Effector memory CD8-positive, alpha-beta T cell (primary cell): ENCODE results near the gene INPP5F.

Experiments used
- ATAC-seq: fragments of 150-1000 bp; cut with Tn5 transposase; replicated peaks from 2 replicates; pipeline ENCODE4 v1.10.0; 2021; ENCODE audit warnings: mild to moderate bottlenecking, moderate library complexity
- DNase-seq, 3 experiments: peaks; one replicate each; pipeline ENCODE4 v3.0.0; 2021
- H3K27ac Mint-ChIP-seq, 2 donors: one replicate each; pipeline ENCODE4 v1.8.0; 2022; ENCODE audit warnings: mild to moderate bottlenecking in 2 of 2, mixed read lengths in 2 of 2, moderate library complexity in 2 of 2
- H3K27me3 Mint-ChIP-seq, 2 donors: one replicate each; pipeline ENCODE4 v1.8.0; 2022; ENCODE audit warnings: mixed read lengths in 2 of 2
- H3K36me3 Mint-ChIP-seq: one replicate; pipeline ENCODE4 v1.8.0; 2022; ENCODE audit warnings: mild to moderate bottlenecking, moderate library complexity, mixed read lengths; ENCODE audit not compliant: insufficient read depth
- H3K4me1 Mint-ChIP-seq, 2 donors: one replicate each; pipeline ENCODE4 v1.8.0; 2022; ENCODE audit warnings: low read depth in 2 of 2, mixed read lengths in 2 of 2
- H3K4me3 Mint-ChIP-seq, 2 donors: one replicate each; pipeline ENCODE4 v1.8.0; 2022; ENCODE audit warnings: mild to moderate bottlenecking in 2 of 2, mixed read lengths in 2 of 2, moderate library complexity in 2 of 2
- H3K9me3 Mint-ChIP-seq, 2 donors: one replicate each; pipeline ENCODE4 v1.8.0; 2022; ENCODE audit warnings: mixed read lengths in 2 of 2

The INPP5F gene

GRCh38 chr10:119715628-119716505 lies 10.0 kb upstream of the INPP5F start:
- H3K4me1 Mint-ChIP-seq: no peaks in the 10 kb centered on the region
- H3K27me3 Mint-ChIP-seq: no peaks in the 10 kb centered on the region
- H3K9me3 Mint-ChIP-seq: no peaks in the 10 kb centered on the region
- no peak overlapping the region for H3K4me3 Mint-ChIP-seq
- no peaks in the 10 kb centered on the region for H3K36me3 Mint-ChIP-seq
- ATAC-seq: no peak
- H3K27ac Mint-ChIP-seq: no peak overlapping the region
- no peak for DNase-seq

GRCh38 chr10:119723161-119723560 lies 2.7 kb upstream of the INPP5F start:
- Mint-ChIP-seq H3K4me1 (peaks cover 7 to 13% of the 10 kb centered on the region in 2 donors), H3K27ac (peak overlapping the region in 1 of 2 donors; percentile 20), H3K27me3 (no peaks in the 10 kb centered on the region), H3K36me3 (peaks cover 4% of the 10 kb centered on the region), H3K4me3 (no peak overlapping the region), H3K9me3 (no peaks in the 10 kb centered on the region)
- DNase-seq: no peak
- no peak for ATAC-seq

- DNase-seq: no peak
- no peak for ATAC-seq
- Mint-ChIP-seq H3K27ac (peak overlapping the region in 1 of 2 donors; percentile 20), H3K9me3 (no peaks in the 10 kb centered on the region), H3K36me3 (peaks cover 4% of the 10 kb centered on the region), H3K4me1 (peaks cover 7 to 13% of the 10 kb centered on the region in 2 donors), H3K4me3 (no peak overlapping the region), H3K27me3 (no peaks in the 10 kb centered on the region)
These were observed 2.2 kb upstream of the INPP5F start for GRCh38 chr10:119723624-119724023.

DNA sequence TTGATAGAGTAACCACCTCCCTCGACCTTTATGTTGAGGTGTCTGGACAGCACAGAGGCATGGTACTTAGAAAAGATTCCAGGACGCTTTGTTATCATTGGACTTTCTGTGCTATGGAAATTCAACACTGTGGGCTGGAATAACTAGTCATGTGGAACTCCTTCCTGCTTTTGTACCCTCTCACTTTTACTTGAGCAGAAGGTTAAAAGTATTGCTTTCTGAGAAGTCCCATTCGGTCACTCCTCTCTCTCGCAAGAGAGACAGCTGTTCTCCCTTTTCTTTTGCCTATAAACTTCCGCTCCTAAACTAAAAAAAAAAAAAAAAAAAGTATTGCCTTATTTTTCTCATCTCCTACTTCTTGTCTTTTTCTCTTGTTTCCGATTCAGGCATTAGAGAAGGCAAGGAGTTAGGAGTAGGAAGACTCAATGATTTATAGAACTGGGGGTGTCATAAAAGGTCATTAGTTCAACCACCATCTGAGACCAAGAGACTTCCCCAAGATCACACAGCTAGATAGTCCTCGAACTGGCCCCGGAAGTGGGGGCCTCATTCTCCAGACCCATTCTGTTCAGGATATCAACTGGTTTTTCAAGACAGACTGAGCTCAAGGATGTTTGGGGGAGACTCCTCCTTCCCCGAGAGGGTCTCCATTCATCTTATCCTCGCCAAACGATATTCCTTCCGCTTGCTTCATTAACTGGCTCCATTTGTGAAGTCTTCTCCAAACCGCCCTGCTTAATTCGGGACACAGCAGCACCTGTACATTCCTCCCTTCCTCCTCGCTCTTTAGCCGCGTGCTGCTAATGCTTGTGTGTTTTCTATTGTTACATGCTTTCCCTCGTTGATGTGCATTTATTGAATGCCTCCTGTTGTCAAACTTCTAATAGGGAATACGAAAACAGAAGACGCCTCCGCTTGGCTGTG lies 995 bp upstream of the INPP5F start:
- Mint-ChIP-seq H3K9me3 (no peaks in the 10 kb centered on the region), H3K27ac (peak overlapping the region; percentile 52 to 64), H3K27me3 (no peaks in the 10 kb centered on the region), H3K4me3 (peak overlapping the region; percentile 81 to 83), H3K36me3 (peaks cover 4% of the 10 kb centered on the region), H3K4me1 (peaks cover 7 to 13% of the 10 kb centered on the region in 2 donors)
- ATAC-seq (no peak), DNase-seq (no peak)

- DNase-seq: no peak
- peaks cover 7 to 13% of the 10 kb centered on the region in 2 donors for H3K4me1 Mint-ChIP-seq
- ATAC-seq: peak; percentile 44
- no peaks in the 10 kb centered on the region for H3K9me3 Mint-ChIP-seq
- H3K27ac Mint-ChIP-seq: peak overlapping the region; percentile 52 to 64
- peaks cover 4% of the 10 kb centered on the region for H3K36me3 Mint-ChIP-seq
- H3K27me3 Mint-ChIP-seq: no peaks in the 10 kb centered on the region
- peak overlapping the region; percentile 81 to 83 for H3K4me3 Mint-ChIP-seq
These were observed 378 bp upstream of the INPP5F start for GRCh38 chr10:119725517-119725827.

- Mint-ChIP-seq H3K4me1 (peaks cover 7 to 13% of the 10 kb centered on the region in 2 donors), H3K27ac (peak overlapping the region; percentile 55 to 78), H3K4me3 (peak overlapping the region; percentile 81 to 83), H3K27me3 (no peaks in the 10 kb centered on the region), H3K9me3 (no peaks in the 10 kb centered on the region), H3K36me3 (peaks cover 8% of the 10 kb centered on the region)
- DNase-seq (no peak), ATAC-seq (no peak)
These were observed 919 bp downstream of the INPP5F start for GRCh38 chr10:119726676-119727261.

DNA sequence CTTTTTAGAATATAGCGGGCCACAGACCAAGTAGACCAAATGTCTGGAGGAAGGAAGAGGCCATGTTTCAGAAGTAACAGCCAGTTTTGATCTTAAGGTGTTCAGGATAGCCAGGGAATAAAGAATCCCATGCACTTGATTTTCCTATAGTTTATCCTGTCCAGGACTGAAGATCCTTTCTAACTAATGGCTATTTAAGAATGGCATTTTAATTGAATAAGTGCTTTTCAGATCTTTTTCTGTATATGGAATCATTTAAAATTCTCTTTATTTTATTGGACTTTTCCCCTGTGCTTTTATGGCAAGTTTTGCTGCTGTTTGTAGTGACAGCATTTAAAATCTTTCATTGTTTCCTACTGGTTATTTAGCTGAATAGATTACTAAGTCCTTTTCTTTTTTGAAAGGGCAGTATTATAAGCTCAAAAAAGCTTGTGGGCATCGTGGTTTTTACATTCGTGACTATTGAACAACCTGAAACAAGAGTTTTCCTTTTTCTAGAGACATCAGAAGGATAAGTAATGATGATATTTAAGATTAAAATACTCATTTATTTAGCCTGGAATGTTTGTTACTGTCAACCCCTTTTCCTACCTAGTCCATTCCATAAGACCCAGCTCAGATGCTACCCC lies 2.4 kb downstream of the INPP5F start:
- peaks cover 8% of the 10 kb centered on the region for H3K36me3 Mint-ChIP-seq
- peak overlapping the region in 1 of 2 donors; percentile 46 for H3K27ac Mint-ChIP-seq
- H3K9me3 Mint-ChIP-seq: no peaks in the 10 kb centered on the region
- H3K4me3 Mint-ChIP-seq: no peak overlapping the region
- peaks cover 7 to 16% of the 10 kb centered on the region in 2 donors for H3K4me1 Mint-ChIP-seq
- ATAC-seq: no peak
- H3K27me3 Mint-ChIP-seq: no peaks in the 10 kb centered on the region
- DNase-seq: no peak

GRCh38 chr10:119734396-119735332 lies 8.8 kb downstream of the INPP5F start:
- no peaks in the 10 kb centered on the region for H3K27me3 Mint-ChIP-seq
- H3K4me3 Mint-ChIP-seq: no peak overlapping the region
- DNase-seq: no peak
- H3K4me1 Mint-ChIP-seq: peaks cover 5 to 6% of the 10 kb centered on the region in 2 donors
- no peak for ATAC-seq
- no peaks in the 10 kb centered on the region for H3K9me3 Mint-ChIP-seq
- peaks cover 3% of the 10 kb centered on the region for H3K36me3 Mint-ChIP-seq
- no peak overlapping the region for H3K27ac Mint-ChIP-seq

GRCh38 chr10:119735451-119735850 lies 9.6 kb downstream of the INPP5F start:
- no peaks in the 10 kb centered on the region for H3K27me3 Mint-ChIP-seq
- no peak for ATAC-seq
- no peak for DNase-seq
- no peak overlapping the region for H3K27ac Mint-ChIP-seq
- H3K4me1 Mint-ChIP-seq: peaks cover 5 to 6% of the 10 kb centered on the region in 2 donors
- H3K9me3 Mint-ChIP-seq: no peaks in the 10 kb centered on the region
- H3K4me3 Mint-ChIP-seq: no peak overlapping the region
- H3K36me3 Mint-ChIP-seq: peaks cover 3% of the 10 kb centered on the region

GRCh38 chr10:119736220-119736619 lies 10.4 kb downstream of the INPP5F start:
- H3K4me1 Mint-ChIP-seq: peaks cover 5 to 6% of the 10 kb centered on the region in 2 donors
- no peaks in the 10 kb centered on the region for H3K9me3 Mint-ChIP-seq
- no peak overlapping the region for H3K27ac Mint-ChIP-seq
- DNase-seq: no peak
- no peak for ATAC-seq
- H3K4me3 Mint-ChIP-seq: no peak overlapping the region
- no peaks in the 10 kb centered on the region for H3K36me3 Mint-ChIP-seq
- H3K27me3 Mint-ChIP-seq: no peaks in the 10 kb centered on the region

DNA sequence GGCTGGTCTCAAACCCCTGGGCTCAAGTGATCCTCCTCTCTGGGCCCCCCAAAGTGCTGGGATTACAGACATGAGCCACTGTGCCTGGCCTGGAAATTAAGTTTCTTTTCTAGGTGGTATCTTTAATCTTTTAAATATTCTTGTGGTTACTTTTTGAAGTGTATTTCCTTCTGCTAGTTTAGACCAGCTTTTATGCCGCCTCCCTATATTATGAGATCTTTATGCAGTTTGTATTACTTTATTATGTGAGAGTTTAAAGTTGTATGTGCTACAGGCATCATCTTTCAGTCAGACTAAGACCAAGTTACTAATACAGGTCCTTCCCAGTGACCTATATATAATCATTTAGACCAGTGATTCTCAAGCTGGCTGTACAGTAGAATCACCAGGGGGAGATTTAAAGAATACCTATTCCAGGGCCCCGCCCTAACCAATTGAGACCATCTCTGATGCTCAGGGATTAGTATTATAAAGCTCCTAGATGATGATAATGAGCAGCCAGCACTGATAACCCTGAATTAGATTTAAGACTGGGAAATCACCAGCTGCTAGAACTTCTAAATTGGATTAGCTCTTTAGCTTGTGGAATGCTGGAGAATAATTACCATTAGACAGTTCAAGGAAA lies 11.3 kb downstream of the INPP5F start:
- ATAC-seq (no peak), DNase-seq (no peak)
- no peaks in the 10 kb centered on the region for H3K36me3 Mint-ChIP-seq
- no peak overlapping the region for H3K4me3 Mint-ChIP-seq
- no peaks in the 10 kb centered on the region for H3K9me3 Mint-ChIP-seq
- no peak overlapping the region for H3K27ac Mint-ChIP-seq
- H3K4me1 Mint-ChIP-seq: peaks cover 5 to 6% of the 10 kb centered on the region in 2 donors
- no peaks in the 10 kb centered on the region for H3K27me3 Mint-ChIP-seq

DNA sequence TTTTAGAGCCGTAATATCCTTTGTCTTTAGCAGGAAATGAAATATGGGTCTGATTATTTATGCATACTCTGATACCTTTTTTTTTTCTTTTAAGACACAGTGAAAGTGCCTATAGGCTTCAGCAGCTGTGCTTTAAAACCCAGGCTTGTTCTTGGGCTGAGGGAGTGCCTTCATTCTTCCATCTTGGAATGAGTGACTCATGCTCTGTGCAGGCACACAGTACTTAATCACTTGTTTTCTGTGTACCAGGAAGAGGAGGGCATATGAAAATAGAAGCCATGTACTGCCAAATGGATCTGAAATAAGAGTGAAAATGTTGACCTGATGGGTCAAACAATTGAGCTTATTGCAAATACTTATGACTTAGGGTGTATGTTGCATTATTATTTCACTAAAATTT lies 12.0 kb downstream of the INPP5F start:
- Mint-ChIP-seq H3K27me3 (no peaks in the 10 kb centered on the region), H3K27ac (peak overlapping the region in 1 of 2 donors; percentile 51), H3K9me3 (no peaks in the 10 kb centered on the region), H3K36me3 (no peaks in the 10 kb centered on the region), H3K4me3 (no peak overlapping the region), H3K4me1 (peaks cover 5 to 6% of the 10 kb centered on the region in 2 donors)
- DNase-seq (no peak), ATAC-seq (peak; percentile 24)
